GM23338 (cell line): ENCODE measurements around the gene CCDC81. TPM values are rescaled to one million over a fixed set of nuclear protein-coding genes. Genes with fewer than 3 reads are reported as not detected.

ENCODE experiments used
- ATAC-seq: fragments of 200-7000 bp; cut with Tn5 transposase; 3 replicates; pipeline ENCODE4 v1.9.1; 2020
- DNase-seq: peaks from one replicate; pipeline ENCODE4 v3.0.0-alpha.2; 2015; ENCODE audit warnings: low spot score
- H2AFZ ChIP-seq: fragments of 200-600 bp; sonication (generic); 2 replicates; pipeline ENCODE4 v1.8.0; 2016; ENCODE audit warnings: antibody characterized with exemption, mild to moderate bottlenecking, moderate library complexity
- H3F3A ChIP-seq: fragments of 200-600 bp; sonication (generic); replicated peaks from 2 replicates; pipeline ENCODE4 v1.8.0; 2017; ENCODE audit warnings: antibody characterized with exemption, mixed run types, low read depth
- H3K27ac ChIP-seq: fragments of 200-600 bp; sonication (generic); 2 replicates; pipeline ENCODE4 v1.6.1; 2016; ENCODE audit warnings: low read depth
- H3K27me3 ChIP-seq: fragments of 200-600 bp; sonication (generic); 2 replicates; pipeline ENCODE4 v1.8.0; 2016; ENCODE audit warnings: mild to moderate bottlenecking, mixed run types, moderate library complexity; ENCODE audit not compliant: insufficient read depth
- H3K36me3 ChIP-seq: fragments of 200-600 bp; sonication (generic); 2 replicates; pipeline ENCODE4 v1.8.0; 2016; ENCODE audit warnings: mild to moderate bottlenecking; ENCODE audit not compliant: insufficient read depth
- H3K4me1 ChIP-seq: fragments of 200-600 bp; sonication (generic); 2 replicates; pipeline ENCODE4 v1.8.0; 2016; ENCODE audit warnings: mild to moderate bottlenecking, moderate library complexity; ENCODE audit not compliant: insufficient read depth
- H3K4me2 ChIP-seq: fragments of 200-600 bp; sonication (generic); 2 replicates; pipeline ENCODE4 v1.7.1; 2017; ENCODE audit warnings: mixed run types
- H3K4me3 ChIP-seq: fragments of 200-600 bp; sonication (generic); 2 replicates; pipeline ENCODE4 v1.6.1; 2016; ENCODE audit warnings: mixed run types
- H3K79me2 ChIP-seq: fragments of 200-600 bp; sonication (generic); replicated peaks from 2 replicates; pipeline ENCODE4 v1.8.0; 2017; ENCODE audit warnings: mild to moderate bottlenecking; ENCODE audit not compliant: insufficient read depth
- H3K9me2 ChIP-seq: fragments of 200-600 bp; sonication (generic); 2 replicates; pipeline ENCODE4 v1.8.0; 2017; ENCODE audit not compliant: insufficient read depth
- H4K20me1 ChIP-seq: fragments of 200-600 bp; sonication (generic); replicated peaks from 2 replicates; pipeline ENCODE4 v1.8.0; 2017; ENCODE audit warnings: mild to moderate bottlenecking; ENCODE audit not compliant: insufficient read depth
- H3K27ac Mint-ChIP-seq: 2 replicates; pipeline ENCODE4 v1.8.0; 2020; ENCODE audit warnings: inconsistent platforms, mild to moderate bottlenecking, moderate library complexity, mixed read lengths
- H3K27me3 Mint-ChIP-seq: 3 replicates; pipeline ENCODE4 v1.8.0; 2022; ENCODE audit warnings: low read depth, mild to moderate bottlenecking, moderate library complexity, mixed read lengths, inconsistent platforms; ENCODE audit not compliant: insufficient read depth, poor library complexity
- H3K36me3 Mint-ChIP-seq: 3 replicates; pipeline ENCODE4 v1.8.0; 2021; ENCODE audit warnings: low read depth, mild to moderate bottlenecking, inconsistent platforms, moderate library complexity, mixed read lengths
- H3K4me1 Mint-ChIP-seq: 3 replicates; pipeline ENCODE4 v1.8.0; 2020; ENCODE audit warnings: mild to moderate bottlenecking, inconsistent platforms, mixed read lengths
- H3K4me3 Mint-ChIP-seq: 3 replicates; pipeline ENCODE4 v1.8.0; 2021; ENCODE audit warnings: moderate library complexity, mild to moderate bottlenecking, inconsistent platforms, mixed read lengths
- H3K9me3 Mint-ChIP-seq: 3 replicates; pipeline ENCODE4 v1.8.0; 2020; ENCODE audit warnings: moderate library complexity, mild to moderate bottlenecking, inconsistent platforms, mixed read lengths
- CREB1 ChIP-seq: fragments of 250-450 bp; sonication (Bioruptor Pico); IDR thresholded peaks from 2 replicates; pipeline ENCODE4 v1.5.0; 2020; ENCODE audit warnings: low read depth, mild to moderate bottlenecking, moderate library complexity
- EZH2 ChIP-seq: fragments of 200-600 bp; sonication (generic); IDR thresholded peaks from one replicate; pipeline ENCODE4 v1.8.0; 2017; ENCODE audit warnings: antibody characterized with exemption, mild to moderate bottlenecking, low read depth; ENCODE audit not compliant: unreplicated experiment
- EZH2phosphoT487 ChIP-seq: fragments of 200-600 bp; sonication (generic); IDR thresholded peaks from one replicate; pipeline ENCODE4 v1.8.1; 2018; ENCODE audit warnings: antibody characterized with exemption; ENCODE audit not compliant: unreplicated experiment
- JUNB ChIP-seq: IDR thresholded peaks from one replicate; pipeline ENCODE4 v1.6.1; 2016; ENCODE audit warnings: antibody characterized with exemption; ENCODE audit not compliant: unreplicated experiment
- NANOG ChIP-seq: IDR thresholded peaks from 2 replicates; pipeline ENCODE4 v1.6.1; 2016; ENCODE audit warnings: antibody characterized with exemption, borderline replicate concordance
- POLR2AphosphoS5 ChIP-seq: IDR thresholded peaks from 2 replicates; pipeline ENCODE4 v1.6.1; 2016; ENCODE audit warnings: antibody characterized with exemption, low read depth
- STAT1 ChIP-seq: IDR thresholded peaks from one replicate; pipeline ENCODE4 v1.6.1; 2016; ENCODE audit warnings: antibody characterized with exemption; ENCODE audit not compliant: unreplicated experiment
- ZNF114 ChIP-seq: fragments of 250-450 bp; sonication (Bioruptor Pico); IDR thresholded peaks from 2 replicates; pipeline ENCODE4 v1.5.0; 2020; ENCODE audit warnings: mild to moderate bottlenecking, moderate library complexity
- ZNF331 ChIP-seq: fragments of 250-450 bp; sonication (Bioruptor Pico); IDR thresholded peaks from 2 replicates; pipeline ENCODE4 v1.5.0; 2020; ENCODE audit warnings: low read depth, mild to moderate bottlenecking, moderate library complexity
- polyA plus RNA-seq: library from polyadenylated mRNA; unstranded; fragments of >200 nt; fragmentation: Nextera tagmentation; extraction: Ambion mirVana; gene quantifications from 2 replicates; pipeline ENCODE4 v1.2.1, GENCODE V29; 2016
- total RNA-seq: library from RNA; depleted of rRNA; stranded (reverse); fragments of >200 nt; shearing (Covaris generic); gene quantifications from 2 replicates; pipeline ENCODE4 v1.2.3, GENCODE V29; 2014
- TF ChIP-seq, protein P1 (sequence below): IDR thresholded peaks from 2 replicates; pipeline ENCODE4 v1.6.1; 2016; ENCODE audit warnings: antibody characterized with exemption
- TF ChIP-seq, protein P2 (sequence below), 2 experiments: fragments of 200-600 bp in 1 of 2; sonication (generic) in 1 of 2; conservative IDR thresholded peaks; 2 replicates each; pipeline versions ENCODE4 v1.5.1 to v1.6.1; 2016 to 2017; ENCODE audit warnings: antibody characterized with exemption in 2 of 2, low read depth in 2 of 2, mild to moderate bottlenecking in 2 of 2, moderate library complexity in 1 of 2
- TF ChIP-seq, protein P3 (sequence below): IDR thresholded peaks from one replicate; pipeline ENCODE4 v1.6.1; 2018; ENCODE audit warnings: antibody characterized with exemption; ENCODE audit not compliant: unreplicated experiment
- TF ChIP-seq, protein P4 (sequence below): fragments of 250-450 bp; sonication (Bioruptor Pico); IDR thresholded peaks from 2 replicates; pipeline ENCODE4 v1.5.0; 2020; ENCODE audit warnings: mild to moderate bottlenecking, moderate library complexity

The CCDC81 gene
- total and polyA plus RNA-seq, 2 experiments from 2014 or later: 0.37 to 4.3 TPM

DNA sequence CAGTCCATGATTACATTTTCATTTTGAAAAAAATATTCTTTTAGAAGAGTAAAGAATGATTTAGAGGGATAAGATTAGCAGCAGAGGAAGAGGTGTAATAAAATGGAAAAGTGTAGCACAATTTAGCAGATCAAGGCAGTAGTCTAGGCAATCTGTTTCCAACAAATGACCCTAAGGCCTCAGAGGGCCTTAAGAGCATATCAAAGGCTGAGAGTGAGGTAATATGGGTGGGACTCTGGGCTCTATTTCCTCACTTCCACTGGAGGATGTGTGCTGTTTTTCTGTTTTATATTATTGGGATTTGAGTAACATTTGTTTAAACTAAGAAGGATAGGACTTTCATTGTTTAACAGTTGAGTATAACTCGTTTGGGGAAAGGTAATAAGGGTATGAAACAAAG is 28.8 kb downstream of the CCDC81 start:
- no peak for ATAC-seq
- TF ChIP-seq EZH2phosphoT487 (no peak), POLR2AphosphoS5 (no peak), CREB1 (CRISPR knock-in tag) (no peak), NANOG (no peak), ZNF331 (no peak), STAT1 (no peak), EZH2 (no peak), JUNB (no peak), ZNF114 (CRISPR knock-in tag) (no peak)
- TF ChIP-seq, protein P1, sequence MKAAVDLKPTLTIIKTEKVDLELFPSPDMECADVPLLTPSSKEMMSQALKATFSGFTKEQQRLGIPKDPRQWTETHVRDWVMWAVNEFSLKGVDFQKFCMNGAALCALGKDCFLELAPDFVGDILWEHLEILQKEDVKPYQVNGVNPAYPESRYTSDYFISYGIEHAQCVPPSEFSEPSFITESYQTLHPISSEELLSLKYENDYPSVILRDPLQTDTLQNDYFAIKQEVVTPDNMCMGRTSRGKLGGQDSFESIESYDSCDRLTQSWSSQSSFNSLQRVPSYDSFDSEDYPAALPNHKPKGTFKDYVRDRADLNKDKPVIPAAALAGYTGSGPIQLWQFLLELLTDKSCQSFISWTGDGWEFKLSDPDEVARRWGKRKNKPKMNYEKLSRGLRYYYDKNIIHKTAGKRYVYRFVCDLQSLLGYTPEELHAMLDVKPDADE: no peak
- TF ChIP-seq, protein P2, sequence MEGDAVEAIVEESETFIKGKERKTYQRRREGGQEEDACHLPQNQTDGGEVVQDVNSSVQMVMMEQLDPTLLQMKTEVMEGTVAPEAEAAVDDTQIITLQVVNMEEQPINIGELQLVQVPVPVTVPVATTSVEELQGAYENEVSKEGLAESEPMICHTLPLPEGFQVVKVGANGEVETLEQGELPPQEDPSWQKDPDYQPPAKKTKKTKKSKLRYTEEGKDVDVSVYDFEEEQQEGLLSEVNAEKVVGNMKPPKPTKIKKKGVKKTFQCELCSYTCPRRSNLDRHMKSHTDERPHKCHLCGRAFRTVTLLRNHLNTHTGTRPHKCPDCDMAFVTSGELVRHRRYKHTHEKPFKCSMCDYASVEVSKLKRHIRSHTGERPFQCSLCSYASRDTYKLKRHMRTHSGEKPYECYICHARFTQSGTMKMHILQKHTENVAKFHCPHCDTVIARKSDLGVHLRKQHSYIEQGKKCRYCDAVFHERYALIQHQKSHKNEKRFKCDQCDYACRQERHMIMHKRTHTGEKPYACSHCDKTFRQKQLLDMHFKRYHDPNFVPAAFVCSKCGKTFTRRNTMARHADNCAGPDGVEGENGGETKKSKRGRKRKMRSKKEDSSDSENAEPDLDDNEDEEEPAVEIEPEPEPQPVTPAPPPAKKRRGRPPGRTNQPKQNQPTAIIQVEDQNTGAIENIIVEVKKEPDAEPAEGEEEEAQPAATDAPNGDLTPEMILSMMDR (conservative IDR thresholded peaks at IDR 0.05; ENCODE audit: low read depth in 2 of 2): no peak
- TF ChIP-seq, protein P3, sequence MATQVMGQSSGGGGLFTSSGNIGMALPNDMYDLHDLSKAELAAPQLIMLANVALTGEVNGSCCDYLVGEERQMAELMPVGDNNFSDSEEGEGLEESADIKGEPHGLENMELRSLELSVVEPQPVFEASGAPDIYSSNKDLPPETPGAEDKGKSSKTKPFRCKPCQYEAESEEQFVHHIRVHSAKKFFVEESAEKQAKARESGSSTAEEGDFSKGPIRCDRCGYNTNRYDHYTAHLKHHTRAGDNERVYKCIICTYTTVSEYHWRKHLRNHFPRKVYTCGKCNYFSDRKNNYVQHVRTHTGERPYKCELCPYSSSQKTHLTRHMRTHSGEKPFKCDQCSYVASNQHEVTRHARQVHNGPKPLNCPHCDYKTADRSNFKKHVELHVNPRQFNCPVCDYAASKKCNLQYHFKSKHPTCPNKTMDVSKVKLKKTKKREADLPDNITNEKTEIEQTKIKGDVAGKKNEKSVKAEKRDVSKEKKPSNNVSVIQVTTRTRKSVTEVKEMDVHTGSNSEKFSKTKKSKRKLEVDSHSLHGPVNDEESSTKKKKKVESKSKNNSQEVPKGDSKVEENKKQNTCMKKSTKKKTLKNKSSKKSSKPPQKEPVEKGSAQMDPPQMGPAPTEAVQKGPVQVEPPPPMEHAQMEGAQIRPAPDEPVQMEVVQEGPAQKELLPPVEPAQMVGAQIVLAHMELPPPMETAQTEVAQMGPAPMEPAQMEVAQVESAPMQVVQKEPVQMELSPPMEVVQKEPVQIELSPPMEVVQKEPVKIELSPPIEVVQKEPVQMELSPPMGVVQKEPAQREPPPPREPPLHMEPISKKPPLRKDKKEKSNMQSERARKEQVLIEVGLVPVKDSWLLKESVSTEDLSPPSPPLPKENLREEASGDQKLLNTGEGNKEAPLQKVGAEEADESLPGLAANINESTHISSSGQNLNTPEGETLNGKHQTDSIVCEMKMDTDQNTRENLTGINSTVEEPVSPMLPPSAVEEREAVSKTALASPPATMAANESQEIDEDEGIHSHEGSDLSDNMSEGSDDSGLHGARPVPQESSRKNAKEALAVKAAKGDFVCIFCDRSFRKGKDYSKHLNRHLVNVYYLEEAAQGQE: no peak
- TF ChIP-seq, protein P4, sequence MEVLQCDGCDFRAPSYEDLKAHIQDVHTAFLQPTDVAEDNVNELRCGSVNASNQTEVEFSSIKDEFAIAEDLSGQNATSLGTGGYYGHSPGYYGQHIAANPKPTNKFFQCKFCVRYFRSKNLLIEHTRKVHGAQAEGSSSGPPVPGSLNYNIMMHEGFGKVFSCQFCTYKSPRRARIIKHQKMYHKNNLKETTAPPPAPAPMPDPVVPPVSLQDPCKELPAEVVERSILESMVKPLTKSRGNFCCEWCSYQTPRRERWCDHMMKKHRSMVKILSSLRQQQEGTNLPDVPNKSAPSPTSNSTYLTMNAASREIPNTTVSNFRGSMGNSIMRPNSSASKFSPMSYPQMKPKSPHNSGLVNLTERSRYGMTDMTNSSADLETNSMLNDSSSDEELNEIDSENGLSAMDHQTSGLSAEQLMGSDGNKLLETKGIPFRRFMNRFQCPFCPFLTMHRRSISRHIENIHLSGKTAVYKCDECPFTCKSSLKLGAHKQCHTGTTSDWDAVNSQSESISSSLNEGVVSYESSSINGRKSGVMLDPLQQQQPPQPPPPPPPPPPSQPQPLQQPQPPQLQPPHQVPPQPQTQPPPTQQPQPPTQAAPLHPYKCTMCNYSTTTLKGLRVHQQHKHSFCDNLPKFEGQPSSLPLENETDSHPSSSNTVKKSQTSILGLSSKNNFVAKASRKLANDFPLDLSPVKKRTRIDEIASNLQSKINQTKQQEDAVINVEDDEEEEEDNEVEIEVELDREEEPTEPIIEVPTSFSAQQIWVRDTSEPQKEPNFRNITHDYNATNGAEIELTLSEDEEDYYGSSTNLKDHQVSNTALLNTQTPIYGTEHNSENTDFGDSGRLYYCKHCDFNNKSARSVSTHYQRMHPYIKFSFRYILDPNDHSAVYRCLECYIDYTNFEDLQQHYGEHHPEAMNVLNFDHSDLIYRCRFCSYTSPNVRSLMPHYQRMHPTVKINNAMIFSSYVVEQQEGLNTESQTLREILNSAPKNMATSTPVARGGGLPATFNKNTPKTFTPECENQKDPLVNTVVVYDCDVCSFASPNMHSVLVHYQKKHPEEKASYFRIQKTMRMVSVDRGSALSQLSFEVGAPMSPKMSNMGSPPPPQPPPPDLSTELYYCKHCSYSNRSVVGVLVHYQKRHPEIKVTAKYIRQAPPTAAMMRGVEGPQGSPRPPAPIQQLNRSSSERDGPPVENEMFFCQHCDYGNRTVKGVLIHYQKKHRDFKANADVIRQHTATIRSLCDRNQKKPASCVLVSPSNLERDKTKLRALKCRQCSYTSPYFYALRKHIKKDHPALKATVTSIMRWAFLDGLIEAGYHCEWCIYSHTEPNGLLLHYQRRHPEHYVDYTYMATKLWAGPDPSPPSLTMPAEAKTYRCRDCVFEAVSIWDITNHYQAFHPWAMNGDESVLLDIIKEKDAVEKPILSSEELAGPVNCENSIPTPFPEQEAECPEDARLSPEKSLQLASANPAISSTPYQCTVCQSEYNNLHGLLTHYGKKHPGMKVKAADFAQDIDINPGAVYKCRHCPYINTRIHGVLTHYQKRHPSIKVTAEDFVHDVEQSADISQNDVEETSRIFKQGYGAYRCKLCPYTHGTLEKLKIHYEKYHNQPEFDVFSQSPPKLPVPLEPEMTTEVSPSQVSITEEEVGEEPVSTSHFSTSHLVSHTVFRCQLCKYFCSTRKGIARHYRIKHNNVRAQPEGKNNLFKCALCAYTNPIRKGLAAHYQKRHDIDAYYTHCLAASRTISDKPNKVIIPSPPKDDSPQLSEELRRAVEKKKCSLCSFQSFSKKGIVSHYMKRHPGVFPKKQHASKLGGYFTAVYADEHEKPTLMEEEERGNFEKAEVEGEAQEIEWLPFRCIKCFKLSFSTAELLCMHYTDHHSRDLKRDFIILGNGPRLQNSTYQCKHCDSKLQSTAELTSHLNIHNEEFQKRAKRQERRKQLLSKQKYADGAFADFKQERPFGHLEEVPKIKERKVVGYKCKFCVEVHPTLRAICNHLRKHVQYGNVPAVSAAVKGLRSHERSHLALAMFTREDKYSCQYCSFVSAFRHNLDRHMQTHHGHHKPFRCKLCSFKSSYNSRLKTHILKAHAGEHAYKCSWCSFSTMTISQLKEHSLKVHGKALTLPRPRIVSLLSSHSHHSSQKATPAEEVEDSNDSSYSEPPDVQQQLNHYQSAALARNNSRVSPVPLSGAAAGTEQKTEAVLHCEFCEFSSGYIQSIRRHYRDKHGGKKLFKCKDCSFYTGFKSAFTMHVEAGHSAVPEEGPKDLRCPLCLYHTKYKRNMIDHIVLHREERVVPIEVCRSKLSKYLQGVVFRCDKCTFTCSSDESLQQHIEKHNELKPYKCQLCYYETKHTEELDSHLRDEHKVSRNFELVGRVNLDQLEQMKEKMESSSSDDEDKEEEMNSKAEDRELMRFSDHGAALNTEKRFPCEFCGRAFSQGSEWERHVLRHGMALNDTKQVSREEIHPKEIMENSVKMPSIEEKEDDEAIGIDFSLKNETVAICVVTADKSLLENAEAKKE (CRISPR knock-in tag): no peak

More for the DNA sequence above, 28.8 kb downstream of the CCDC81 start:
- Histone ChIP-seq H4K20me1 (no peaks in the 10 kb centered on the region), H2AFZ (no peak overlapping the region), H3K79me2 (no peaks in the 10 kb centered on the region), H3K27me3 (no peaks in the 10 kb centered on the region), H3K4me3 (no peak overlapping the region), H3F3A (no peaks in the 10 kb centered on the region), H3K27ac (no peak overlapping the region), H3K9me2 (no peaks in the 10 kb centered on the region), H3K4me2 (no peak overlapping the region), H3K4me1 (no peaks in the 10 kb centered on the region), H3K36me3 (no peaks in the 10 kb centered on the region)
- H3K27me3 Mint-ChIP-seq: no peaks in the 10 kb centered on the region
- no peaks in the 10 kb centered on the region for H3K9me3 Mint-ChIP-seq
- DNase-seq: no peak
- no peak overlapping the region for H3K27ac Mint-ChIP-seq
- H3K36me3 Mint-ChIP-seq: no peaks in the 10 kb centered on the region
- H3K4me1 Mint-ChIP-seq: no peaks in the 10 kb centered on the region
- no peak overlapping the region for H3K4me3 Mint-ChIP-seq
